Measurements from ENCODE around the gene FBXO38. TPM values are rescaled to one million over a fixed set of nuclear protein-coding genes. Genes with fewer than 3 reads are reported as not detected.

The FBXO38 gene
- total and polyA plus RNA-seq, 9 of the 15 experiments (the other 6 are each of a cell fraction or from before 2014, with no cell fraction given): 7.4 to 39.4 (median 29.3) TPM

GRCh38 chr5:148482196-148482595 lies 98.4 kb downstream of the FBXO38 start:
- ChIA-PET CTCF (ENCODE audit: low intra/inter-chr PET ratio) (interaction anchor here (1.7 kb wide), 1 partner anchor 249 kb away, joined by 4 read pairs; no protein-coding TSS in a partner anchor), POLR2A (interaction anchor here (0.7 to 0.9 kb wide), 2 partner anchors 11 to 656 kb away, joined by 3 to 4 read pairs; no protein-coding TSS in a partner anchor)
- Histone ChIP-seq H3K79me2 (ENCODE audit: control insufficient read depth, insufficient read depth, low read length) (no peaks in the 10 kb centered on the region), H3K36me3 (ENCODE audit: control insufficient read depth, insufficient read depth, low read length) (no peaks in the 10 kb centered on the region), H3K4me1 (replicated peaks in 1 of 2; ENCODE audit: control insufficient read depth in 2 of 2, insufficient read depth in 2 of 2, low read length in 2 of 2) (peaks cover 0 to 5% of the 10 kb centered on the region in 2 experiments; a peak in 2 of 5 replicates), H3K9ac (ENCODE audit: insufficient read depth in 1 of 2, low read depth in 2 of 2, low read length in 2 of 2) (peak overlapping the region in 1 of 2 experiments; percentile 24; a peak in 1 of 4 replicates), H3K9me3 (replicated peaks; ENCODE audit: control insufficient read depth, insufficient read depth, low read depth, low read length) (no peaks in the 10 kb centered on the region), H3K27ac (ENCODE audit: extremely low read depth, low read depth, low read length) (no peak overlapping the region), H3K9me1 (ENCODE audit: control insufficient read depth, insufficient read depth, low read length) (no peaks in the 10 kb centered on the region), H3K4me3 (0 out of 2 replicates have a peak overlapping the region, but pooled peaks have one; percentile 16), H3K4me2 (ENCODE audit: insufficient read depth, low read length) (peak overlapping the region; percentile 86), H4K20me1 (replicated peaks; ENCODE audit: control insufficient read depth, insufficient read depth, low read length) (no peaks in the 10 kb centered on the region), H3K27me3 (ENCODE audit: control insufficient read depth in 2 of 2, insufficient read depth in 2 of 2, low read length in 2 of 2) (peaks cover 0 to 3% of the 10 kb centered on the region in 2 experiments; a peak in 1 of 5 replicates), H2AFZ (ENCODE audit: low read depth, low read length) (peak overlapping the region; percentile 99)
- intact Hi-C loops (cut with micrococcal nuclease): loop anchor here (2.0 kb wide), 1 partner anchor 37 kb away; no protein-coding TSS in a partner anchor
- peak; percentile 63 for ATAC-seq
- TF ChIP-seq NFIX (CRISPR knock-in tag; IDR thresholded peaks at IDR 0.05; ENCODE audit: low read depth): no peak
- TF ChIP-seq POLR2A (conservative IDR thresholded peaks at IDR 0.05): no peak
- no peak for TF ChIP-seq OTX1 (CRISPR knock-in tag; IDR thresholded peaks at IDR 0.05)
- TF ChIP-seq AFF1 (IDR thresholded peaks at IDR 0.05; ENCODE audit: low read depth in 1 of 2, partially characterized antibody in 2 of 2): no peak
- no peak for TF ChIP-seq EZH2 (IDR thresholded peaks at IDR 0.05; ENCODE audit: borderline replicate concordance, low read depth, low read length)
- BruUV-seq (replicated peaks): no TSS peak
- FAIRE-seq: no peak
- 28% methylated on average over 7 of the region's 7 CpGs for WGBS (ENCODE audit: insufficient coverage, low coverage, missing lambda C conversion rate)
- DNase-seq (ENCODE audit: extremely low read depth in 1 of 4, low spot score in 3 of 4): no peak
- in situ Hi-C loops (cut with MboI): no loop called here

Data from K562 (cell line).